PFSK-1 (cell line): ENCODE measurements around the gene KIF5C.

ENCODE experiments used
- POLR2AphosphoS5 ChIP-seq: IDR thresholded peaks from 2 replicates; pipeline ENCODE4 v1.6.1; 2012; ENCODE audit warnings: low read depth, mild to moderate bottlenecking, control low read depth, low read length, moderate library complexity
- TAF1 ChIP-seq: IDR thresholded peaks from 2 replicates; pipeline ENCODE4 v1.6.1; 2012; ENCODE audit warnings: low read length, control low read depth, borderline replicate concordance; ENCODE audit not compliant: insufficient read depth
- TF ChIP-seq, protein P1 (sequence below), 2 experiments: IDR thresholded peaks; 2 replicates each; pipeline versions ENCODE4 v1.6.1 to v1.8.0; 2011 to 2012; ENCODE audit warnings: low read depth in 2 of 2, low read length in 2 of 2, control low read depth in 1 of 2, inconsistent platforms in 1 of 2, mild to moderate bottlenecking in 1 of 2, moderate library complexity in 1 of 2; ENCODE audit not compliant: insufficient read depth in 1 of 2

DNA sequence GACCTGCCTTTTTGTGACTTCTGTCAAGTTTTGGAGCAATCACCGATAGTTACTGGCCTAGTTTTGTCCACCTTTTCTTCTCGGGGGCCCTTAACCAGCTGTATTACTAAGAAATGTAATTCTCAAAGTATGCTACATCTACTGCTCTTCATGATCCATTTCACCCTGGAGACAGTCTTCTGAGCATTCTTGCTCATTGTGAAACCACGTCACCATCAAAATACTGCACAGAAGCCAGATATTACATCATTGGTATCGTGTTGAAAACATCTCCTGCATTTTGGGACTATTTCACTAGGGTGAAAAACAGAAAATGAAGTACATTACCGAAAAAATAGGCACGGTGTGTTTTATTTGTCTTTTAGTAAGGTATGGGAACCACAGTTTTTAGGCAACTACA lies 175.2 kb downstream of the KIF5C start:
- no peak for TF ChIP-seq POLR2AphosphoS5
- TF ChIP-seq, protein P1, sequence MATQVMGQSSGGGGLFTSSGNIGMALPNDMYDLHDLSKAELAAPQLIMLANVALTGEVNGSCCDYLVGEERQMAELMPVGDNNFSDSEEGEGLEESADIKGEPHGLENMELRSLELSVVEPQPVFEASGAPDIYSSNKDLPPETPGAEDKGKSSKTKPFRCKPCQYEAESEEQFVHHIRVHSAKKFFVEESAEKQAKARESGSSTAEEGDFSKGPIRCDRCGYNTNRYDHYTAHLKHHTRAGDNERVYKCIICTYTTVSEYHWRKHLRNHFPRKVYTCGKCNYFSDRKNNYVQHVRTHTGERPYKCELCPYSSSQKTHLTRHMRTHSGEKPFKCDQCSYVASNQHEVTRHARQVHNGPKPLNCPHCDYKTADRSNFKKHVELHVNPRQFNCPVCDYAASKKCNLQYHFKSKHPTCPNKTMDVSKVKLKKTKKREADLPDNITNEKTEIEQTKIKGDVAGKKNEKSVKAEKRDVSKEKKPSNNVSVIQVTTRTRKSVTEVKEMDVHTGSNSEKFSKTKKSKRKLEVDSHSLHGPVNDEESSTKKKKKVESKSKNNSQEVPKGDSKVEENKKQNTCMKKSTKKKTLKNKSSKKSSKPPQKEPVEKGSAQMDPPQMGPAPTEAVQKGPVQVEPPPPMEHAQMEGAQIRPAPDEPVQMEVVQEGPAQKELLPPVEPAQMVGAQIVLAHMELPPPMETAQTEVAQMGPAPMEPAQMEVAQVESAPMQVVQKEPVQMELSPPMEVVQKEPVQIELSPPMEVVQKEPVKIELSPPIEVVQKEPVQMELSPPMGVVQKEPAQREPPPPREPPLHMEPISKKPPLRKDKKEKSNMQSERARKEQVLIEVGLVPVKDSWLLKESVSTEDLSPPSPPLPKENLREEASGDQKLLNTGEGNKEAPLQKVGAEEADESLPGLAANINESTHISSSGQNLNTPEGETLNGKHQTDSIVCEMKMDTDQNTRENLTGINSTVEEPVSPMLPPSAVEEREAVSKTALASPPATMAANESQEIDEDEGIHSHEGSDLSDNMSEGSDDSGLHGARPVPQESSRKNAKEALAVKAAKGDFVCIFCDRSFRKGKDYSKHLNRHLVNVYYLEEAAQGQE (IDR thresholded peaks at IDR 0.05; ENCODE audit: insufficient read depth in 1 of 2, low read depth in 2 of 2, low read length in 2 of 2): no peak
- TF ChIP-seq TAF1: no peak
